WI38 (cell line): ENCODE data around the gene RAB11FIP4.
"Not testable (repeated sequence)": the region's sequence is repeated elsewhere in the genome, so short reads cannot be mapped to it uniquely, and the experiment has no call there.

Experiments
- H3K4me3 ChIP-seq: 2 replicates; pipeline ENCODE4 v1.5.1; 2011; ENCODE audit warnings: low read depth, mild to moderate bottlenecking, control low read depth, low read length
- TF ChIP-seq, protein P1 (sequence below): IDR thresholded peaks from 2 replicates; pipeline ENCODE4 v1.5.1; 2012; ENCODE audit warnings: low read depth, mild to moderate bottlenecking, control low read depth, low read length

The RAB11FIP4 gene, protein sequence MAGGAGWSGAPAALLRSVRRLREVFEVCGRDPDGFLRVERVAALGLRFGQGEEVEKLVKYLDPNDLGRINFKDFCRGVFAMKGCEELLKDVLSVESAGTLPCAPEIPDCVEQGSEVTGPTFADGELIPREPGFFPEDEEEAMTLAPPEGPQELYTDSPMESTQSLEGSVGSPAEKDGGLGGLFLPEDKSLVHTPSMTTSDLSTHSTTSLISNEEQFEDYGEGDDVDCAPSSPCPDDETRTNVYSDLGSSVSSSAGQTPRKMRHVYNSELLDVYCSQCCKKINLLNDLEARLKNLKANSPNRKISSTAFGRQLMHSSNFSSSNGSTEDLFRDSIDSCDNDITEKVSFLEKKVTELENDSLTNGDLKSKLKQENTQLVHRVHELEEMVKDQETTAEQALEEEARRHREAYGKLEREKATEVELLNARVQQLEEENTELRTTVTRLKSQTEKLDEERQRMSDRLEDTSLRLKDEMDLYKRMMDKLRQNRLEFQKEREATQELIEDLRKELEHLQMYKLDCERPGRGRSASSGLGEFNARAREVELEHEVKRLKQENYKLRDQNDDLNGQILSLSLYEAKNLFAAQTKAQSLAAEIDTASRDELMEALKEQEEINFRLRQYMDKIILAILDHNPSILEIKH

DNA sequence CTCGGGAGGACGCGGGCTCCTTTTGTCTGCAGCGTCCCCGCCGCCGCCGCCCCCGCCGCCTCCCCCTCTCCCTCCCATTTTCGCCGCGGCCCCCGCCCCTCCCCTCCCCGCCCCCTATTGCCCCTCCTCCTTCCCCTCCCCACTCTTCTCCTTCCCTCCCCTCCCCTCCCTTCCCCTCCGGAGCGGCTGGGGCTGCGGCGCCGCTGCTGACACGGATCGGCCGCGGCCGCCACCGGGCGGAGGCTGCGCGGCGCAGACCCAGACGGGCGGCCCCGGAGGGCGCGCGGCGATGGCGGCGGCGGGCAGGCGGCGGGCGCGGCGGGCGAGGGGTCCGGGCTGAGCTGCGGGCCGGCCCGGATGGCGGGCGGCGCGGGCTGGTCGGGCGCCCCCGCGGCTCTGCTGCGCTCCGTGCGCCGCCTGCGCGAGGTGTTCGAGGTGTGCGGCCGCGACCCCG is at the start of gene RAB11FIP4:
TSS of gene RAB11FIP4 (plus strand) at position 180 of the 454 bp plus-strand sequence. CDS start at position 358, 178 bp downstream.
- no peak within 1 kb of the TSS for H3K4me3 ChIP-seq
- TF ChIP-seq, protein P1, sequence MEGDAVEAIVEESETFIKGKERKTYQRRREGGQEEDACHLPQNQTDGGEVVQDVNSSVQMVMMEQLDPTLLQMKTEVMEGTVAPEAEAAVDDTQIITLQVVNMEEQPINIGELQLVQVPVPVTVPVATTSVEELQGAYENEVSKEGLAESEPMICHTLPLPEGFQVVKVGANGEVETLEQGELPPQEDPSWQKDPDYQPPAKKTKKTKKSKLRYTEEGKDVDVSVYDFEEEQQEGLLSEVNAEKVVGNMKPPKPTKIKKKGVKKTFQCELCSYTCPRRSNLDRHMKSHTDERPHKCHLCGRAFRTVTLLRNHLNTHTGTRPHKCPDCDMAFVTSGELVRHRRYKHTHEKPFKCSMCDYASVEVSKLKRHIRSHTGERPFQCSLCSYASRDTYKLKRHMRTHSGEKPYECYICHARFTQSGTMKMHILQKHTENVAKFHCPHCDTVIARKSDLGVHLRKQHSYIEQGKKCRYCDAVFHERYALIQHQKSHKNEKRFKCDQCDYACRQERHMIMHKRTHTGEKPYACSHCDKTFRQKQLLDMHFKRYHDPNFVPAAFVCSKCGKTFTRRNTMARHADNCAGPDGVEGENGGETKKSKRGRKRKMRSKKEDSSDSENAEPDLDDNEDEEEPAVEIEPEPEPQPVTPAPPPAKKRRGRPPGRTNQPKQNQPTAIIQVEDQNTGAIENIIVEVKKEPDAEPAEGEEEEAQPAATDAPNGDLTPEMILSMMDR: no peak

DNA sequence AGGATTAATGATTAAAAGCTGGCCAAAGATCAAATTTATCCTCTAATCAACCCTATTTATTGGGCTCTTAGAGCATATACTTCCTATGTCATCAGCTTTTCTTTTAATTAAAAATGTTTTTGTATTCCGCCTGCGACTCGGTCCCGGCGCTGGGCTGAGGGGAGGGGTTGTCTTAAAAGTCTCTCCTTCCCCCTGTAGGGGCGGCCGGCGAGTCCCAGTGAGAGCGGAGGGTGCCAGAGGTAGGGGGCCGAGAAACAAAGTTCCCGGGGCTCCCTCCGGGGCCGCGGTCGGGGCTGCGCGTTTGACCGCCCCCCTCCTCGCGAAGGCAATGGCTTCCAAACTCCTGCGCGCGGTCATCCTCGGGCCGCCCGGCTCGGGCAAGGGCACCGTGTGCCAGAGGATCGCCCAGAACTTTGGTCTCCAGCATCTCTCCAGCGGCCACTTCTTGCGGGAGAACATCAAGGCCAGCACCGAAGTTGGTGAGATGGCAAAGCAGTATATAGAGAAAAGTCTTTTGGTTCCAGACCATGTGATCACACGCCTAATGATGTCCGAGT is 46.2 kb upstream of the RAB11FIP4 start:
- H3K4me3 ChIP-seq: not testable (repeated sequence)

DNA sequence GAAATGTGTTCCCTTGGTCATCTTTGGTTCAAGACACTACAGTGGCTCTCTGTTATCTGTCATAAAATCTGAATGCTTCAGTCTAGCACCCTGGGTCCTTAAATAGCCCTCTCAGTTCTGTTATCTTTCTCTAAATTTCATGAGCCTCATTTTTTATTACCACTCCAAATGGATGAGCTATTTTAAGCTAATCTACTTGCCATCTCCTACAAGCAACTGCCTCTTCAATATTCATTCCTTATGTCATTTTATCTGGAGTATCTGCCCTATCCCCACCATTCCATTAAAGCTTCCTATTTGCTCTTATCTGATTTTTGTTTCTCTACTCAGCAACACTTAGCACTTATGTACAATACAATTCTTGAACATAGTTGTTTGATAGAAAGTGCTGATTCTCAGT is 42.0 kb upstream of the RAB11FIP4 start:
- TF ChIP-seq, protein P1: no peak

DNA sequence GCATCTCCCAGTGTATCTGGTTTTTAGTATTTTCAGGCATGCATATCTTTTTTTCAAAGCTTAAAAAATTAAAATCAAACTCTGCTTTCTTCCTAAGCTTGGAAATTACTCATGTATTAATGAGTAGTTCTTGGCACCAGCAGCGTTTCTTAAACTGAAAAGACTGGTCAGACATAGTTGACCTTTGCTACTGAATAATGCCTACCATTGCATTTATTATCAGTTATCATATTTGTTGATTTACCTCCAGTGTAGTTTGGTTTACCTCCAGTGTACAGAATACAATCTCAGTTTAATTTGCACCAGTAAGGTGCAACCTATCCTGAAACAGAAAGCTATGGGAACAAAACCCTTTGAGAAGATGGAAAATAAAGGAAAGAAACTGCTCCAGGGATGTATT is 35.5 kb upstream of the RAB11FIP4 start:
- no peak overlapping the region for H3K4me3 ChIP-seq
- TF ChIP-seq, protein P1: no peak

More for the DNA sequence above, 42.0 kb upstream of the RAB11FIP4 start:
- no peak overlapping the region for H3K4me3 ChIP-seq

DNA sequence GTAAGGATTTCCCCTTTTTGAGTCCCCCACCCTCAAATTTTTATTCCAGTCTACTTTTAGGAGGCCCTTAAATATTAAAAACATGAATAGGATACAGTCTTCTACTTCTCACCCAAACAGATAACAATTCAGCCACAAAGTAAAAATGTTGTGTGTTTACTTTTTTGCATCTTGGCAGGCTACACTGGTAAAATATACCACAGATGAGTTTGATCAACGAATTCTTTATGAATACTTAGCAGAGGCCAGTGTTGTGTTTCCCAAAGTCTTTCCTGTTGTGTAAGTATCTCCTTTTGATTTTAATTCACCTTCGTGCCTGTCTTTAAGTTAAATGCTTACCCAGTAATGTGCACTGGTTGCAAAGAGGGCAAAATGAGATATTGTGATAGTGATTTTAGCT is 34.4 kb upstream of the RAB11FIP4 start:
- H3K4me3 ChIP-seq: no peak overlapping the region
- TF ChIP-seq, protein P1: no peak

DNA sequence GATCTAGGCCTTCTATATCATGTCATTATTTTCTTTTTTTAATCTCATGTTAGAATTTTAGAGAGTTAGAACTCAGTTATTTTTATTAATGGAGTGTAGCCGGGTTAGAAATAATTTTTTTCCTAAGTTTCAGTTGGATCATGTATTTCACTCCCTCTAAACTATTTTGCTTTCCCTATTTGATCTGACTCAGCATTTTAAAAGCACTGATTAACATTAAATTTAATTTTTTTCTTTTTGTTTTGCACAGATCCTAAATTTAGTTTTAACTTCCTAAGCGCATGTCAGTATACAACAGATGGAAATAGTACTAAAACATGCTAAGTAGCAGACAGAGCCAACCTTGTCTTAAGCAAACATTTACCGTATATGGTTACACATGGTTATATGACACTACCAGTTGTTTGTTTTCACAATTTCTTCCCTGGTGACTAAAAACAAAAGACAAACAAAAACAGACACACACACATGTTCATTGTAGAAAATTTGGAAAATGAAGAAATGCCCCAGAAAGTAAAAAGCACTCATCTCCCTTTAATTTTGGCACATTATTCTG is 33.6 kb upstream of the RAB11FIP4 start:
- H3K4me3 ChIP-seq: no peak overlapping the region
- TF ChIP-seq, protein P1: no peak

DNA sequence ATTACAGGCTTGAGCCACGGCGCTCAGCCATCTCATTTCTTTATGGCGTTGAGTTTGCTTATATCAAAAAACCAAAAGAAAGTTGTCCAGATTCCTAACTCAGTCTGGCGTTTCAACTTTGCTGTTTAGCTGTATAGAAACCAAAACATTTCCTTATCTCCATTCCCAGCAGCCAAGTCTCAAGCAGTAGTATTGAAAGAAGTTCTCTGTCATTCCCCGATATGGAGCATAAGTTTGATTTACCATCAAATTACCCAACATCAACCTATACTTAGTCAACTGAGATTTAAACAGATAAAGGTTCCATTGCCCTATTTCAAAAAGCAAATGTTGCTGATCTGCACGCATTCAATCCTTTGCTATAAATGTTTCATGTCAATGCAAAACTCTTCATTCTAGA is 27.5 kb upstream of the RAB11FIP4 start:
- TF ChIP-seq, protein P1: no peak
- H3K4me3 ChIP-seq: no peak overlapping the region
